HEK293 (cell line): ENCODE results near the gene PPP1R10.
A peak's percentile ranks its signal among the peaks of the same experiment; 100 is the strongest.

Experiments used
- SALL2 ChIP-seq: fragments of 450-650 bp; formaldehyde crosslinking; IDR thresholded peaks from 2 replicates; pipeline ENCODE4 v1.5.0; 2017; ENCODE audit warnings: missing biosample characterization, mild to moderate bottlenecking, missing genetic modification characterization, borderline replicate concordance
- SCRT1 ChIP-seq: fragments of 450-650 bp; formaldehyde crosslinking; IDR thresholded peaks from 2 replicates; pipeline ENCODE4 v1.5.1; 2016; ENCODE audit warnings: missing biosample characterization, missing genetic modification characterization, borderline replicate concordance
- ZFP3 ChIP-seq: fragments of 450-650 bp; formaldehyde crosslinking; IDR thresholded peaks from 2 replicates; pipeline ENCODE4 v1.5.1; 2016; ENCODE audit warnings: low read depth, missing biosample characterization, missing genetic modification characterization
- ZFP41 ChIP-seq: fragments of 450-650 bp; formaldehyde crosslinking; IDR thresholded peaks from 2 replicates; pipeline ENCODE4 v1.5.1; 2016; ENCODE audit warnings: missing biosample characterization, missing genetic modification characterization, borderline replicate concordance
- ZNF121 ChIP-seq: fragments of 450-650 bp; formaldehyde crosslinking; IDR thresholded peaks from 2 replicates; pipeline ENCODE4 v1.5.1; 2016; ENCODE audit warnings: missing biosample characterization, missing genetic modification characterization
- ZNF391 ChIP-seq: fragments of 450-650 bp; formaldehyde crosslinking; IDR thresholded peaks from 2 replicates; pipeline ENCODE4 v1.5.1; 2016; ENCODE audit warnings: low read depth, missing biosample characterization, missing genetic modification characterization, borderline replicate concordance
- ZNF510 ChIP-seq: fragments of 450-650 bp; formaldehyde crosslinking; IDR thresholded peaks from 2 replicates; pipeline ENCODE4 v1.5.1; 2018; ENCODE audit warnings: mild to moderate bottlenecking, missing genetic modification characterization, missing biosample characterization; ENCODE audit not compliant: insufficient replicate concordance
- ZNF677 ChIP-seq: fragments of 450-650 bp; IDR thresholded peaks from 2 replicates; pipeline ENCODE4 v1.5.0; 2018; ENCODE audit warnings: missing biosample characterization, mild to moderate bottlenecking, missing genetic modification characterization, moderate library complexity
- ZNF747 ChIP-seq: fragments of 450-650 bp; formaldehyde crosslinking; IDR thresholded peaks from 2 replicates; pipeline ENCODE4 v1.5.1; 2016; ENCODE audit warnings: missing biosample characterization, missing genetic modification characterization
- ZNF791 ChIP-seq: fragments of 450-650 bp; formaldehyde crosslinking; IDR thresholded peaks from 2 replicates; pipeline ENCODE4 v1.5.1; 2016; ENCODE audit warnings: missing biosample characterization, missing genetic modification characterization
- ZXDB ChIP-seq: fragments of 450-650 bp; formaldehyde crosslinking; IDR thresholded peaks from 2 replicates; pipeline ENCODE4 v1.5.1; 2016; ENCODE audit warnings: missing biosample characterization, missing genetic modification characterization
- TF ChIP-seq, protein P1 (sequence below): fragments of 450-650 bp; formaldehyde crosslinking; conservative IDR thresholded peaks from 2 replicates; pipeline ENCODE4 v1.5.1; 2016; ENCODE audit warnings: low read depth, missing biosample characterization, missing genetic modification characterization
- TF ChIP-seq, protein P2 (sequence below): fragments of 450-650 bp; formaldehyde crosslinking; IDR thresholded peaks from 2 replicates; pipeline ENCODE4 v1.5.1; 2016; ENCODE audit warnings: missing biosample characterization, missing genetic modification characterization
- TF ChIP-seq, protein P3 (sequence below): fragments of 450-650 bp; formaldehyde crosslinking; IDR thresholded peaks from 2 replicates; pipeline ENCODE4 v1.5.1; 2016; ENCODE audit warnings: missing biosample characterization, missing genetic modification characterization
- TF ChIP-seq, protein P4 (sequence below): fragments of 450-650 bp; formaldehyde crosslinking; IDR thresholded peaks from 2 replicates; pipeline ENCODE4 v1.5.1; 2016; ENCODE audit warnings: missing biosample characterization, missing genetic modification characterization, borderline replicate concordance
- TF ChIP-seq, protein P5 (sequence below): fragments of 450-650 bp; formaldehyde crosslinking; IDR thresholded peaks from 2 replicates; pipeline ENCODE4 v1.5.1; 2016; ENCODE audit warnings: missing biosample characterization, missing genetic modification characterization
- TF ChIP-seq, protein P6 (sequence below): fragments of 450-650 bp; formaldehyde crosslinking; IDR thresholded peaks from 2 replicates; pipeline ENCODE4 v1.5.1; 2016; ENCODE audit warnings: missing biosample characterization, missing genetic modification characterization

Gene PPP1R10

DNA sequence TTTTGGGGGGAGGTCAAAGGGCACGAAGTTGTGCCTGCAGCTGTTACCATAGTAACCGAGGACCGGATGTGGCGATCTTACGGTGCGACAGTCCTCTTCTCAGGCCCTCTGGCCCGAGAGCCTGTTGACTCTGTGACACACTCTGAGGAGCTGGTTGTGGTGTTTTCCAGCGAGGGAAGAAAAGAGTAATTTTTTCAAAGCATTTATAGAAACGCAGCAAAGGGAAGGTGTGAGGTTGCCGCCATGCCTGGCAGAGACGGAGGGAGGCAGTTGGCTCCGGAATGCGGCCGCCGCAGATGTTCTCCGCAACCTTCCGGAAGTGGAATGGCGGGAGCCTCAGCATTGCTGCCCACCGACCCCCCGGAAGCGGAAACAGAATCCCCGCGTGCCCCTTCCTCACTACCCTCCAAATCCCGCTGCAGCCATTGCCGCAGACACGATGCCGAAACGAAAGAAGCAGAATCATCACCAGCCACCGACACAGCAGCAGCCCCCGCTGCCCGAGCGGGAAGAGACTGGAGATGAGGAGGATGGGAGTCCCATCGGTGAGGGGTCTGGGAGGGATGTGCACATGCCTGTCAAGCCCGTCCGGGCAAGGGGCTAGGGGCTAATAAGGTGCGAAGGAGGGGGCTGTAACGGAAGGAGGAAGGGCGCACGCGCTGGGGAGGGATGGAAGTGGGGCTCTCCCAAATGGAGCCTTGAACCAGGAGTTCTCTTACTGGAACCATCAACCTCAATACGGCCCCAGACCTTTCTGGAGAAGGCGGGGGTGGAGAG, 59.9 kb downstream of the PPP1R10 start, which contains the start of gene PRR3 (continued):
- TF ChIP-seq, protein P1, sequence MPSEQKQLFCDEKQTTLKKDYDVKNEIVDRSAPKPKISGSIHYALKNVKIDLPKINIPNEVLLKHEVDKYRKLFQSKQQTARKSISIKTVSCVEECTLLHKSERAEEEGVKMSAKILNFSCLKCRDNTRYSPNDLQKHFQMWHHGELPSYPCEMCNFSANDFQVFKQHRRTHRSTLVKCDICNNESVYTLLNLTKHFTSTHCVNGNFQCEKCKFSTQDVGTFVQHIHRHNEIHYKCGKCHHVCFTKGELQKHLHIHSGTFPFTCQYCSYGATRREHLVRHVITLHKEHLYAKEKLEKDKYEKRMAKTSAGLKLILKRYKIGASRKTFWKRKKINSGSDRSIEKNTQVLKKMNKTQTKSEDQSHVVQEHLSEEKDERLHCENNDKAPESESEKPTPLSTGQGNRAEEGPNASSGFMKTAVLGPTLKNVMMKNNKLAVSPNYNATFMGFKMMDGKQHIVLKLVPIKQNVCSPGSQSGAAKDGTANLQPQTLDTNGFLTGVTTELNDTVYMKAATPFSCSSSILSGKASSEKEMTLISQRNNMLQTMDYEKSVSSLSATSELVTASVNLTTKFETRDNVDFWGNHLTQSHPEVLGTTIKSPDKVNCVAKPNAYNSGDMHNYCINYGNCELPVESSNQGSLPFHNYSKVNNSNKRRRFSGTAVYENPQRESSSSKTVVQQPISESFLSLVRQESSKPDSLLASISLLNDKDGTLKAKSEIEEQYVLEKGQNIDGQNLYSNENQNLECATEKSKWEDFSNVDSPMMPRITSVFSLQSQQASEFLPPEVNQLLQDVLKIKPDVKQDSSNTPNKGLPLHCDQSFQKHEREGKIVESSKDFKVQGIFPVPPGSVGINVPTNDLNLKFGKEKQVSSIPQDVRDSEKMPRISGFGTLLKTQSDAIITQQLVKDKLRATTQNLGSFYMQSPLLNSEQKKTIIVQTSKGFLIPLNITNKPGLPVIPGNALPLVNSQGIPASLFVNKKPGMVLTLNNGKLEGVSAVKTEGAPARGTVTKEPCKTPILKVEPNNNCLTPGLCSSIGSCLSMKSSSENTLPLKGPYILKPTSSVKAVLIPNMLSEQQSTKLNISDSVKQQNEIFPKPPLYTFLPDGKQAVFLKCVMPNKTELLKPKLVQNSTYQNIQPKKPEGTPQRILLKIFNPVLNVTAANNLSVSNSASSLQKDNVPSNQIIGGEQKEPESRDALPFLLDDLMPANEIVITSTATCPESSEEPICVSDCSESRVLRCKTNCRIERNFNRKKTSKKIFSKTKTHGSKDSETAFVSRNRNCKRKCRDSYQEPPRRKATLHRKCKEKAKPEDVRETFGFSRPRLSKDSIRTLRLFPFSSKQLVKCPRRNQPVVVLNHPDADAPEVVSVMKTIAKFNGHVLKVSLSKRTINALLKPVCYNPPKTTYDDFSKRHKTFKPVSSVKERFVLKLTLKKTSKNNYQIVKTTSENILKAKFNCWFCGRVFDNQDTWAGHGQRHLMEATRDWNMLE: peak; percentile 99
- TF ChIP-seq SCRT1 (peak; percentile 95), ZNF391 (tag by site-specific recombination) (peak; percentile 43; the same call in 1 of the 2 replicates), ZFP3 (tag by site-specific recombination) (no peak), ZXDB (peak; percentile 95), ZNF121 (tag by site-specific recombination) (peak; percentile 54; the same call in 1 of the 2 replicates), SALL2 (tag by site-specific recombination) (no peak), ZFP41 (no peak), ZNF791 (tag by site-specific recombination) (no peak), ZNF510 (tag by site-specific recombination) (no peak), ZNF747 (tag by site-specific recombination) (no peak), ZNF677 (no peak)
- TF ChIP-seq, protein P2, sequence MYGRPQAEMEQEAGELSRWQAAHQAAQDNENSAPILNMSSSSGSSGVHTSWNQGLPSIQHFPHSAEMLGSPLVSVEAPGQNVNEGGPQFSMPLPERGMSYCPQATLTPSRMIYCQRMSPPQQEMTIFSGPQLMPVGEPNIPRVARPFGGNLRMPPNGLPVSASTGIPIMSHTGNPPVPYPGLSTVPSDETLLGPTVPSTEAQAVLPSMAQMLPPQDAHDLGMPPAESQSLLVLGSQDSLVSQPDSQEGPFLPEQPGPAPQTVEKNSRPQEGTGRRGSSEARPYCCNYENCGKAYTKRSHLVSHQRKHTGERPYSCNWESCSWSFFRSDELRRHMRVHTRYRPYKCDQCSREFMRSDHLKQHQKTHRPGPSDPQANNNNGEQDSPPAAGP: peak; percentile 53; the same call in 1 of the 2 replicates
- TF ChIP-seq, protein P3, sequence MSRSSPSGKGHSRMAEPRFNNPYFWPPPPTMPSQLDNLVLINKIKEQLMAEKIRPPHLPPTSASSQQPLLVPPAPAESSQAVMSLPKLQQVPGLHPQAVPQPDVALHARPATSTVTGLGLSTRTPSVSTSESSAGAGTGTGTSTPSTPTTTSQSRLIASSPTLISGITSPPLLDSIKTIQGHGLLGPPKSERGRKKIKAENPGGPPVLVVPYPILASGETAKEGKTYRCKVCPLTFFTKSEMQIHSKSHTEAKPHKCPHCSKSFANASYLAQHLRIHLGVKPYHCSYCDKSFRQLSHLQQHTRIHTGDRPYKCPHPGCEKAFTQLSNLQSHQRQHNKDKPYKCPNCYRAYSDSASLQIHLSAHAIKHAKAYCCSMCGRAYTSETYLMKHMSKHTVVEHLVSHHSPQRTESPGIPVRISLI: 0 out of 2 replicates have a peak, but pooled peaks have one; percentile 12
- TF ChIP-seq, protein P4, sequence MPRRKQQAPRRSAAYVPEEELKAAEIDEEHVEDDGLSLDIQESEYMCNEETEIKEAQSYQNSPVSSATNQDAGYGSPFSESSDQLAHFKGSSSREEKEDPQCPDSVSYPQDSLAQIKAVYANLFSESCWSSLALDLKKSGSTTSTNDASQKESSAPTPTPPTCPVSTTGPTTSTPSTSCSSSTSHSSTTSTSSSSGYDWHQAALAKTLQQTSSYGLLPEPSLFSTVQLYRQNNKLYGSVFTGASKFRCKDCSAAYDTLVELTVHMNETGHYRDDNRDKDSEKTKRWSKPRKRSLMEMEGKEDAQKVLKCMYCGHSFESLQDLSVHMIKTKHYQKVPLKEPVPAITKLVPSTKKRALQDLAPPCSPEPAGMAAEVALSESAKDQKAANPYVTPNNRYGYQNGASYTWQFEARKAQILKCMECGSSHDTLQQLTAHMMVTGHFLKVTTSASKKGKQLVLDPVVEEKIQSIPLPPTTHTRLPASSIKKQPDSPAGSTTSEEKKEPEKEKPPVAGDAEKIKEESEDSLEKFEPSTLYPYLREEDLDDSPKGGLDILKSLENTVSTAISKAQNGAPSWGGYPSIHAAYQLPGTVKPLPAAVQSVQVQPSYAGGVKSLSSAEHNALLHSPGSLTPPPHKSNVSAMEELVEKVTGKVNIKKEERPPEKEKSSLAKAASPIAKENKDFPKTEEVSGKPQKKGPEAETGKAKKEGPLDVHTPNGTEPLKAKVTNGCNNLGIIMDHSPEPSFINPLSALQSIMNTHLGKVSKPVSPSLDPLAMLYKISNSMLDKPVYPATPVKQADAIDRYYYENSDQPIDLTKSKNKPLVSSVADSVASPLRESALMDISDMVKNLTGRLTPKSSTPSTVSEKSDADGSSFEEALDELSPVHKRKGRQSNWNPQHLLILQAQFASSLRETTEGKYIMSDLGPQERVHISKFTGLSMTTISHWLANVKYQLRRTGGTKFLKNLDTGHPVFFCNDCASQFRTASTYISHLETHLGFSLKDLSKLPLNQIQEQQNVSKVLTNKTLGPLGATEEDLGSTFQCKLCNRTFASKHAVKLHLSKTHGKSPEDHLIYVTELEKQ (tag by site-specific recombination): no peak
- TF ChIP-seq, protein P5, sequence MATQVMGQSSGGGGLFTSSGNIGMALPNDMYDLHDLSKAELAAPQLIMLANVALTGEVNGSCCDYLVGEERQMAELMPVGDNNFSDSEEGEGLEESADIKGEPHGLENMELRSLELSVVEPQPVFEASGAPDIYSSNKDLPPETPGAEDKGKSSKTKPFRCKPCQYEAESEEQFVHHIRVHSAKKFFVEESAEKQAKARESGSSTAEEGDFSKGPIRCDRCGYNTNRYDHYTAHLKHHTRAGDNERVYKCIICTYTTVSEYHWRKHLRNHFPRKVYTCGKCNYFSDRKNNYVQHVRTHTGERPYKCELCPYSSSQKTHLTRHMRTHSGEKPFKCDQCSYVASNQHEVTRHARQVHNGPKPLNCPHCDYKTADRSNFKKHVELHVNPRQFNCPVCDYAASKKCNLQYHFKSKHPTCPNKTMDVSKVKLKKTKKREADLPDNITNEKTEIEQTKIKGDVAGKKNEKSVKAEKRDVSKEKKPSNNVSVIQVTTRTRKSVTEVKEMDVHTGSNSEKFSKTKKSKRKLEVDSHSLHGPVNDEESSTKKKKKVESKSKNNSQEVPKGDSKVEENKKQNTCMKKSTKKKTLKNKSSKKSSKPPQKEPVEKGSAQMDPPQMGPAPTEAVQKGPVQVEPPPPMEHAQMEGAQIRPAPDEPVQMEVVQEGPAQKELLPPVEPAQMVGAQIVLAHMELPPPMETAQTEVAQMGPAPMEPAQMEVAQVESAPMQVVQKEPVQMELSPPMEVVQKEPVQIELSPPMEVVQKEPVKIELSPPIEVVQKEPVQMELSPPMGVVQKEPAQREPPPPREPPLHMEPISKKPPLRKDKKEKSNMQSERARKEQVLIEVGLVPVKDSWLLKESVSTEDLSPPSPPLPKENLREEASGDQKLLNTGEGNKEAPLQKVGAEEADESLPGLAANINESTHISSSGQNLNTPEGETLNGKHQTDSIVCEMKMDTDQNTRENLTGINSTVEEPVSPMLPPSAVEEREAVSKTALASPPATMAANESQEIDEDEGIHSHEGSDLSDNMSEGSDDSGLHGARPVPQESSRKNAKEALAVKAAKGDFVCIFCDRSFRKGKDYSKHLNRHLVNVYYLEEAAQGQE (tag by site-specific recombination): no peak; the same call in 1 of the 2 replicates
- TF ChIP-seq, protein P6, sequence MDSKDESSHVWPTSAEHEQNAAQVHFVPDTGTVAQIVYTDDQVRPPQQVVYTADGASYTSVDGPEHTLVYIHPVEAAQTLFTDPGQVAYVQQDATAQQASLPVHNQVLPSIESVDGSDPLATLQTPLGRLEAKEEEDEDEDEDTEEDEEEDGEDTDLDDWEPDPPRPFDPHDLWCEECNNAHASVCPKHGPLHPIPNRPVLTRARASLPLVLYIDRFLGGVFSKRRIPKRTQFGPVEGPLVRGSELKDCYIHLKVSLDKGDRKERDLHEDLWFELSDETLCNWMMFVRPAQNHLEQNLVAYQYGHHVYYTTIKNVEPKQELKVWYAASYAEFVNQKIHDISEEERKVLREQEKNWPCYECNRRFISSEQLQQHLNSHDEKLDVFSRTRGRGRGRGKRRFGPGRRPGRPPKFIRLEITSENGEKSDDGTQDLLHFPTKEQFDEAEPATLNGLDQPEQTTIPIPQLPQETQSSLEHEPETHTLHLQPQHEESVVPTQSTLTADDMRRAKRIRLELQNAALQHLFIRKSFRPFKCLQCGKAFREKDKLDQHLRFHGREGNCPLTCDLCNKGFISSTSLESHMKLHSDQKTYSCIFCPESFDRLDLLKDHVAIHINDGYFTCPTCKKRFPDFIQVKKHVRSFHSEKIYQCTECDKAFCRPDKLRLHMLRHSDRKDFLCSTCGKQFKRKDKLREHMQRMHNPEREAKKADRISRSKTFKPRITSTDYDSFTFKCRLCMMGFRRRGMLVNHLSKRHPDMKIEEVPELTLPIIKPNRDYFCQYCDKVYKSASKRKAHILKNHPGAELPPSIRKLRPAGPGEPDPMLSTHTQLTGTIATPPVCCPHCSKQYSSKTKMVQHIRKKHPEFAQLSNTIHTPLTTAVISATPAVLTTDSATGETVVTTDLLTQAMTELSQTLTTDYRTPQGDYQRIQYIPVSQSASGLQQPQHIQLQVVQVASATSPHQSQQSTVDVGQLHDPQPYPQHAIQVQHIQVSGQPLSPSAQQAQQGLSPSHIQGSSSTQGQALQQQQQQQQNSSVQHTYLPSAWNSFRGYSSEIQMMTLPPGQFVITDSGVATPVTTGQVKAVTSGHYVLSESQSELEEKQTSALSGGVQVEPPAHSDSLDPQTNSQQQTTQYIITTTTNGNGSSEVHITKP: peak; percentile 64
